KG1 (cell line): ENCODE data around the gene LRRN3.

ENCODE experiments used
- DNase-seq: peaks from one replicate; lab custom pipeline; 2025; lab: John Stamatoyannopoulos, UW

LRRN3 gene

DNA sequence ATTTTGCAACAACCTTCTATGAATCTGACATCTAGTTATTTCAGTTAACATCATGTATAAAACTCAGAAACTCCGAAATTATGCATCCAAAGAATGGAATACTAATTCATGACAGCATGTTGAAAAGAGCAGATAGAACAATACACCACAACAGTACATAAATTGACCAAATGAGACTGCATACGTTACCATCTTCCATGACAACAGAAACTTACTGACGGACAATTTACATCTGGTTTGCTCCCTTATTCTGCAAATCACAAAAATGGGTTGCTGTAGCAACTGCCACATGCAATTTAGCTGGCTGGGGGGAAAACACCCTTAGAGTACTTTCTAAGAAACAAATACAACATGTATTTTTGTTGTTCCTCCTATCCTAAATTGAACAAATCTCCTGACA lies 14.3 kb downstream of the LRRN3 start:
- DNase-seq, result no peak

DNA sequence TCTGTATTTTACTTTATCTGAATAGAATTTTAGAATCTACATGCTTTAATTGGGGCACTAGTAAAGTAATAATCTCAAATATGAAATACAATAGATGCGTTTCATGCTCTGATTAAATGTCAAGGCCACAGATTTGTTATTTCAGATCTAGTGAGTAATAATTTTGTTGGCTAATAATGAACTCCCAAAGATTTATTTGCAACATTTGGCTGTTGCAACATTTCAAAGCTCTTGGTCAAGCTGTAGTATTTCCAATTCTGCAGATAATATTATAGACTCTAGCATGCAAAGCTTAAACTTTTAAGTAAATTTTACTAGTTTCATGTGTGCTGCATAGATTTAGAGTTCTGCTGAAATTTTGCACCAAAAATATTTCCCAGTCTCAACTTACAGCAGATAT lies 16.7 kb downstream of the LRRN3 start:
- no peak for DNase-seq

DNA sequence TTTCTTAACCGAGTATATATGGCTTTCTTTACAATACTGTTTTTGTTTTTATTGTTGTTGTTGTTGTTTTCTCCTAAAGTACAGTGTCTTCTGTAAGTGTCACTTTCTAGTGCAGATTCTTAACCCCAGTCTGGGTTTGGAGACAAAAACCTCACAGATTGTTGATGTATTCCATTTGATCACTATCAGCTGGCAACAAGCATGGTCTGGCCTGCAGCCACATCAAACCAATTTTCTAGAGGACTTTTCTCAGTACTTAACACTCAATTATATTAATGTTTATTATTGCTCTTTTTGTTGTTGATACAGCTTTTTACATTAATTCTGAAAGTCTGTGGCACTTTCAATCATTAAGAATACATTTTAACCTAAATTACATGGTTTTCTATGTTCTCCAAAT lies 17.1 kb downstream of the LRRN3 start:
- DNase-seq, result no peak

DNA sequence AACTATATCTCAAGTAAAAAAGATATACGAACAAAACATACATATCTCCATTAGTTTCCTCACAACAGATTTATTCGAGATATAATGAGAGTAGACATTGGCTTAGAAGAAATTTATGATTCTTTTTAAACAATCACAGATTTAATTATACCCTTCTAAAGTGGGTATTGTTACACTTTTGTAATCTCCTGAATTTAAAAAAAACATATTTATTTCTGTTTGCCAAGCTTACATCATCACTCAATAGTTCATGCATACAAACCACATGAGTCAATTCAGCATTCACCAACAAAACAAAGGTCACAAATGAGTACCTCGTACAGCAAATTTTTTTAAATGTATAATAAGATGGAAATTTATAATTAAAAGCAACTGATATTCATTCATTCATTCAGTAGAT lies 17.6 kb downstream of the LRRN3 start:
- DNase-seq, result no peak

DNA sequence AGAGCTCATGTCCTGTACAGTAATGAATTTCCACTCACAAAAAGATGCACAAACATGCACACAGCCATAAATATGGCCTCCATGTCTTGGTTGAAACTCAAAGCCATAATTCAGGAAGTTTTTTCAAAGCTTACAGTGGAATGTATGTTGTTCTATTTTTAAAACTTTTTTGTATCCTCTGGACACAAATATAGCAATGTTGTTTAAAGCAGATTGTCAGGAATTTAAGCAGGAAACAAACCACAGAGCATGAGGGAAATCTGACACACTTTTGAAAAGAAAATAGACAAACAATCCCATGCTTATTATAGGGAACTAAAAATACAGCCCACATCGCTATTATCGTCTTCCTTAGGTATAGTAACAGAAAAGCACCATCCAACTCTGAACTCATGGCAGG lies 21.5 kb downstream of the LRRN3 start:
- no peak for DNase-seq

DNA sequence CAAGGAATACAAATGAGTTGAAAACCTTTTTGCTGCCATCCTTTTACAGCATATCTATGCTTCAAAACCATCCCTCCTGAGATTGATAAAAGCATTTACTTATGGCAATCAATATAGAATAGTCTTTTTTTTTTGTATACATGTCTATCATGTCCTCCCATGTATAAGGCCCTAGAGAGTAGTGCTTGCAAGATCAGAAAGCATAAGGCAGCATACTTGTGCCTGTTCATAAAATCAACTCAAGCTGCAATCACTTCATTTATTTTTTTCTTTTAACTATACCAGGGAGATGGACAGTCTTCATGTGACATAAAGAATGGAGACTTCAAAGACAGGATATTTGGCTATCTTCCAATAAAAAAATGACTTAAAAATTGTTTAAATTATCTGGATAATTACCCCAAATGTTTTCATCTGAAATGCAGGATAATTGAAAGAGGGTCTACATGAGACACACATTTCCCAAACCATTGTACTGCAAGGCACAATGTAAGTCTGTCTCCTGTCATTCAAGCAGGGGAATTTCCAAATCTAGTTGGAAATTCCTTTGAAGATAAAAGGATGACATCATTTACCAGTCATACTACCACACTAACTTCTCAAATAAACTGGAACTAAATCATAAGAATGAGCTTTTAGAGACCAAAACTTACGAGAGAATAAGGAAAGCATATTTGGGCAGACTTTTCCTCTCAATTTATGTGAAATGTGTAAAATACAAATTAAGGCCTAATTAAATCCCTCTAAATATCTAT lies 22.5 kb downstream of the LRRN3 start:
- DNase-seq, result no peak

DNA sequence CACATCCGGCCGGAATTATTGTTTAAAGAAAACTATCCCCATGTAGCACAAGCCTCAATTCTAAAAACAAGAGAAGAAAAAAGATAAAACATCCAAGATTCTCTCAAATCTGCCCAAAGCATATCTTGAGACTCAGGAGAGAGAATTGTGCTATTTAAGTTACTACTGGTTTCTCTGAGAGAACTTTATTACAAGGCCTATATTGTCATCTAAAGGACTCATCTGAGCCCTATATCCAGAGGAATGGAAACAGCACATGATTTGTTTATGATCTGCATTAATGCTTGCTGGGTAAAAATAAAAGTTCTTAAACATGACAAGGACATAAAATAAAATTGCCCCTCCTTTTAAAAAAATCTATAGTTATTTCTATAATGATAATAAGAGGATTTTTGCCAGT lies 25.0 kb downstream of the LRRN3 start:
- DNase-seq, result no peak

DNA sequence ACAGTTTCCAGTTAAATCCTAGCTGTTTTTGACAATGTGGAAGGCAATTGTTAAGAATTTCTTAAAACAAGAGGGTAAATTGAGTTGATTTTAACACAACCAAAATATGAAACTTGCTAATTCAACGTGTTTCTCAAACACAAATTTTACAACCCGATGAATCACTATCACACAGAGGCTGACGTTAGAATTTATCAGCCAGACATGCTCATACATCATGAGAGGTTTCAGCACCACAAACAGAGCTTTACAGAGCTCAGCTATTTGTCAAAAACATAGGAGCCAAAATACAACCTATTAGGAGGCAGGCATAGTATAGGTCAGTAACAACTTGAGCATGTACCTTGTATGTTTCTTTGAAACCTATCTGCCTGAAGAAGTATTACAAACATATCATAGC lies 36.1 kb downstream of the LRRN3 start:
- DNase-seq, result no peak

DNA sequence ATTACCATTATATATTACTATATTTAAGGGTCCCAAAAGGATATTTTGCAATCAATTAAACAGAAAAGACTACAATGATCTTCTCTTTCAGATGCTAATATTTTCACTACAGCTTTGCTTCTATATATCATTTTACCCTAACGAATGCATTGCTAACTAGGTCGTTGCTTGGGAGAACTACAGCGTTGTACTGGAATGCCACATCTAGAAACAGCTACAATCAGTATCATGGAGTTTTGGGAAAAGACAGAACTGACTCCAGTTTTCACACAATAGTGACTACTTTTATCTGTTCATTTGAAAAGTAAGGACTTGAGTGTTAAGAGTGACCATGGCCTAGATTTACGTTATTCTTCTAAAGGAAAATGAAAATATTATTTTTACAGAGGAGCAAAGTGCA lies 38.5 kb downstream of the LRRN3 start:
- no peak for DNase-seq

DNA sequence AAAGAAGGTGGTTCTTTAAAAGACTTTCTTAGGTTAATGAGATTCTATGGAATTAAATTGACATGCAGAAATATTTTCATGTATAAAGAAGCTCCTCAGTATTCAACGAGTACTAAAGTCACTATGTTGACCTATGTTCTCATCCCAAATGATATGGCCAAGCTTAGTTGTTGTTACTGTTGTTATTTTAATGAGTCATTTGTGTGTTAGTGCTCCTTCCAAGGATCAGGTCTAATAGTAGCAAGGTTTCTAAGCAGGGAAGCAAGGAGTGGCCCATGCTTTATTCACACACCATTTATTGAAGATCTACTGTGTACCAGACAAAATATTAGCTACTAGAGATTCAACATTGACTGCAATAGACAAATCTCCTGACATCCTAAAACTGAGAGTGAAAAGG lies 41.9 kb downstream of the LRRN3 start:
- no peak for DNase-seq

DNA sequence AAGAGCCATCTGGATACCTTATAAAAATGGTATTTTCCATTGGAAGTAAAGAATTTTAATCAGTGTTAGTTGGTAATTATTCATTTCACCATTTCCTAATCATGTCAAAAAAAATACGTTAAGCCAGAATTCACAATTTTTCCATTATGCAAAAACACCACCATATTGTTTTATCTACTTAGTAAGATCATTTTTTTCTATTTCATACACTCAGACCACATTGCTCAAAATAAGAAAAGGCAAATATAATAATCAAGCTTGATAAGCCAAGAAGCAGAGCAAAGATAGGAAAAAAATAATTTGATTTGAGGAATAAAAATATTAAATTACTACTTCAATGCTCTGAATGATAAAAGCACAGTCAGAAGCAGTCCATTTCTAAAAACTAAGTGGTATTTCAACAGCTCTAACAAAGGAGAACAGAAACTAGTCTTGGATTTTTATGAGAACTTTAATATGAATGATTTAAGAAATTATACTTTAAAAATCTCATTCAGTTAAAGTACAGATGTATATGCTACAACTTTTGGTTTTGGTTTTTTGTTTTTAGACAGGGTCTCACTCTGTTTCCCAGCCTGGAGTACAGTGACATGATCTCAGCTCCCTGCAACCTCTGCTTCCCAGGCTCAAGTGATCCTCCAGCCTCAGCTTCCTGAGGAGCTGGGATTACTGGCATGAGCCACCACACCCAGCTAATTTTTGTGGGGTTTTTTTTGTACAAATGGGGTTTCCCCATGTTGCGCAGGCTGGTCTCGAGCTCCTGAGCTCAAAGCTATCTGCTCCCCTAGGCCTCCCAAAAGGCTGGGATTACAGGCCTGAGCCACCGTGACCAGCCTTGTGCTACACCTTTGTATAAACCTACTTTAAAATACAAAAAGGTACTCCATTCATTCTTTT lies 46.6 kb downstream of the LRRN3 start:
- no peak for DNase-seq

DNA sequence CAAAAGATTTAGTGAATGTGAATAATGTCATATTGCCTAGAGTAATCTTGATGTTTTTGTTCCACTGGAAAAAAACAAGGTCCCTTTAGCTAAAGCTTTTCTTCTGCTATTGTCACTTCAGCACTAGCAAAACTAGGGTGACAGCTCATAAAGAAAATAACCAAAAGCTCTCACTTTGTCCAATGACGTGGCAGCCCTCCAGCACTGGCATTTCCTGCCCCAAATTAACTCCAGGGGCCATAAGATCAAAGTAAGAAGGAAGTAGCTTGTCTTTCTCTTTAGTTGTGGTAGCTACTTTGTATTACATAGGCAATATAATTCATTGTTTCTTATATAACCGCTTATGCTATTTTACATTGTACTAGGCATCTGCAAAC lies 47.3 kb downstream of the LRRN3 start:
- DNase-seq, result no peak

DNA sequence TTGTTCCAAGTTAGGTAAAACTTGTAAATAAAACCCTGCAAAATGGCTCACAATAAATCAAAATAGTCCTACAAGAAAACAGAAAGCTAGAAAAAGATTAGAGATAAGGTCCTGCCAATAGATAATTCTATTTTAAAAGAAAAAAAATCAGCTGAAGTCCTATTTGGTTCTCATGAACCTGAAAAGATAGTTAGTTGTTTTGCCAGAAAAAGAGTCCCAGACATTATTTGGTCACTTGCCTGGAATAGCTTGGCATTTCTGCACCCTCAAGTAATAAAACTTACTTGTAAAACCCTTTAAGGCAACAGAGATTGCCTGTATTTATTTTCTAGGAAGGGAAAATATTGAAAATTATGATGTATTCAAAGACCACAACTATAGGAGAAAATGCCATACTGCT lies 47.7 kb downstream of the LRRN3 start:
- DNase-seq, result no peak

DNA sequence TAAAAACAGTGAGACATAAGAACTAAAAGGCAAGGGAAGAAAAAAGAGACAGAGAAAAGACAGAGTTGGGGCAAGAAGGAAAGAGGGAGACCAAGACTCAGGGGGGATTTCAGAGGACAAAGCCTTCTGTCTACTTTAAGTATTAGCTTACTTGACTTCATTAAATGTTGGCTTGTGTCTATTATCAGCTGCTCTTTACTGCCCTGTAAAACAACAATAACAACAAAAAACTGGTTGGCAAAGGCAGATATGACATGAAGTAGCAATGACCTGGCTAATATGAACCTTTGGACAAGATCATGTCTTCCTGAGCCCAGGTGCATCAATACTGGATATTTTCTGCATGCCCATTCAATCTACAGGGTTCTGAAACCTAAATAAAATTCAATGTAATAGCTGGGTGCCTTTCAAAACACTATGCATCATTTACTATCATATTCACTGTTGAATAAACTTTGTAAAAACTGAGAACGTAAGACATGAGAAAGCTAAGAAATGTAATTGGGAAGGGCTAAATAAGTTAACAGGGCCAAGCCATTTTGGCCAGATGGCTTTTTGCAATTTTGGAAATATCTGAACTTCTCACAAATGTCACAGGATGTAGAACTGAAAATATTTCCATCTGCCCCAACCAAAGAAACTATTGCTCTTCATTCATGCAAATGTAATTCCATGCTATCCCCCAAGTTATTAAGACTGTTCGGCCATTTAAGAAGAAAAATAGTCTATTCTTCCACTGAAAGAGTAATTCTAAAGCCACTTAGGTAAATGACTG lies 49.4 kb downstream of the LRRN3 start:
- DNase-seq, result no peak

DNA sequence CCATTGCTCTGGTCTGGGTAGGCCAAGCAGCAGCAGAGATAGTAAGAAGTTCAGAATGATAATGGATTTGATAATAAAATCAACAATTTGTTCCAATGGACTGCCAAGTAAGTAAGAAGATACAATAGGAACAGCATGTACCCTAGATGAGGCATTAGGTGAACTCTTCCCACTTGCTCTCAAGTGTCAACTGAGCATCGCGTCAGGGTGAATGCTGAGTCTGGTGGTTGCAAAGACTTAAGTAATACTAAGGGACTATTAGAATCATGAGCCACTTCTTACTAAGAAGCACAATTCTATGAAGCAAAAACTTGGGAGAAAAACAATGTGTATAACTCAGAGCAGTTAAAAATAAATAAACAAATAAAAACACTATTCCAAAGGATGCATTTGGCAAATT lies 54.5 kb downstream of the LRRN3 start:
- DNase-seq, result no peak

DNA sequence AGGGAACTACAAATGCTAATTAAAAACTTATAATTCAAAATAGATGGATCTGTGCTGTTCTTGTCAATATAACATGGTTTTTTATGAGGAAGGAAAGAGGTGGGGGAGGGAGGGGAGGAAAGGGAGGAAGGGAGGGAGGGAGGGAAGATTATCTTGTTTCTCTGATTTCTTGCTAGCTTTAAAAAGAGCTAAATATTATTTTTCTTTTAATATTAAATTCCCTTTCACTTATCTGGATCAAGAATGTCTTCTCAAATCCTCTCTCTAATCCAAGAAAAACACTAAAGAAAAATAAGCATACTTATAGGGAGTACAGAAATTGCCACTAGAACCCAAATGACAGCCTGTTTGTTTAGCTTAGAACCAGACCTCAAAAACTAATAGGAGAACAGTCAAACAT lies 55.2 kb downstream of the LRRN3 start:
- DNase-seq, result no peak

DNA sequence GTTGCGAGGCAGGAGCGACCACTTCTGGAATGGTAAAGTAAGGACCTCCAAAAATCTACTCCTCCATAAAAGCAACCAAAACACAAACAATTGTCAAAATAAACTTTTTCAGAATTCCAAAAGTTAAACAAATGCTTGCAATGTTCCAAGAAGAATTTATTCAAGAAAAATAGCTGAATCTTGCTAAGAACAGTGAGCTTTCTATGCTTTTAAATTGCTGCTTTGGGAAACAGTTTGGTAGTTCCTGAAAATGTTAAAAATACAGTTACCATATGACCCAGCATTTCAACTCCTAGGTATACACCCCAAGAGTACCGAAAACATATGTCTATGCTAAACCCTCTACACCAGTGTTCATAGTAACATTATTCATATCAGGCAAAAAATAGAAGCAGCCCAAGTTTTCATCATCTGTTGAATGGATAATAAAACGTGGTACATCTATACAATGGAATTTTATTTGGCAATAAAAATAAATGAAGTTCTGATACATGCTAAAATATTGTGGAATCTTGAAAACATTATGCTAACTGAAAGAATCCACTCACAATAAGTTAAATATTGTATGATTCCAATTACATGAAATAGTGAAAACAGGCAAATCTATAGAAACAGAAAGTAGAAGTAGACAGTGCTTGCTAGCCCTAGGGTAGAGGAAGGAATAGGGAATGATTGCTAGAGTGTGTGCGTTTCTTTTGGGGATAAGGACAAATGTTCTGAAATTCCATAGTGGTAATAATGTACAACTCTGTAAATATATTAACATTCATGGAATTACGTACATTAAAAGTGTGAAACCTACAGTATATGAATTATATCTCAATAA lies 57.0 kb downstream of the LRRN3 start:
- no peak for DNase-seq

DNA sequence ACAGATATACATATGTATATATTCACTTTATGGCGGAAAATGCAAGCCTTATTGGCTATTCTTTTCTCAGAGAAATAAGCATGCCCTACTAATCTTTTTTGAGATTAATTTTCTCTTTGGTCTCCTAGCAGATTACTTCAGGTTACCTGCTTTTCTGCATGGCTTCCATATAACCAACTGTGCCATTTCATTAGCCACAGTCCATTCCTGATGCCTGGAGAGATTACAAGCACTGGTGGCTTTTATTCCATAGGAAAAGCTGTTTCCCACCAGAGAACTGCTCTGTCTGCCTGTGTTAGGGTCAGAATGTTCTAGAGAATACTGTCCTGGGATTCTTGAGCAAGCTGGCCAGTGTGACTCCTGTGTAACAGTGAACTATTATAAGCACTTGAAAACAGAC lies 59.8 kb downstream of the LRRN3 start:
- DNase-seq, result no peak

DNA sequence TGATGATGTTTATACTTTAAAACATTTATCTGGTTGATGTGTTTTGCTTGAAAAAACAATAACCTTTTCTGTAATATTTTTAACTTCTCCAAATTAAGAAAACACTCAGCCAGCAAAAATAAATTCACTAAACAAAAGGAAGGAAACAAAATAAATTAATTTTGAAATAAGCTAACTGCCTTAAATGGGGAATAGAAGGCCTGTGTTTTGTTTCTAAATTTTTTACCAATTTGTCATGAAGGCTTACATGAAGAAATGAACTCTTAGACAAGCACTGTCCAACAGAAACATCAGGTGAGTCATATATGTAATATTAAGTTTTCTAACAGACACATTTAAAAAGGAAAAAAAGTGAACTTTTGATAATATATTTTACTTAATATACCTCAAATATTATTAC lies 68.5 kb downstream of the LRRN3 start:
- no peak for DNase-seq

DNA sequence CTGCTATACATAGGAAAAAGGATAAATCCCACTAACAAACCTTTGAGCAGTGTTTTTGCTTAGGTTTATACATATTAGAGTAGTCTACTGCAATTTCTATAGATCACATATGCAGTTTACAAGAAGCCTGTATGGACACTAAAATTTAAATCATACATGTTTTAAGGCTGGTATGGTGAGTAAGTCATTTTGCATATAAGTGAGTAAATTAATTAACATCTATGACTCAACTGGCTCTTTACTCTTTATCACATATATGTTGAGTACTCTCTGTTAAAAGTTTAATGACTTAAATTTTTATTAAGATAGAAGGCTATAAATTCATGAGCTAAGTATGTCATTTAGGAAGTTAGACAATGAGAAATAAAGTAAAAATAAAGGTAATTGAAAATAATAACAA lies 69.4 kb downstream of the LRRN3 start:
- no peak for DNase-seq

DNA sequence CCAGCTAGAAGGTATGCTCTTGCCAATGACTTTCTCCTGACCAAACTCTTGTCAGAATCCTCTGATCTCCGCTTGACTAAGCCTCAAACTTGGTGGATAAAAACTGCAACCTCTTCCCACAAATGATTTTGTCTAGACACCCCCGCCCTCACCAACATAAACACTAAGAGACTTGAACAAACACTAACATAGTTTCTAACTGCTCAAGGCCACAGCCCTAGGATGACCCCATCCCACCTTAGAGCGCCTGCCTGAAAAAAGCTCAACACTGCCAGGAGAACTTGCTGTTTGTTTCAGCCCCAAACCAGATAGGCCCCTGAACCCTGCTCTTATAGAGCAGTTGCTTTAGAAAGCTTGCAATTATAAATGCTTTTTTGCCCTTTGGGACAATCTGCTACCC lies 71.8 kb downstream of the LRRN3 start:
- no peak for DNase-seq

DNA sequence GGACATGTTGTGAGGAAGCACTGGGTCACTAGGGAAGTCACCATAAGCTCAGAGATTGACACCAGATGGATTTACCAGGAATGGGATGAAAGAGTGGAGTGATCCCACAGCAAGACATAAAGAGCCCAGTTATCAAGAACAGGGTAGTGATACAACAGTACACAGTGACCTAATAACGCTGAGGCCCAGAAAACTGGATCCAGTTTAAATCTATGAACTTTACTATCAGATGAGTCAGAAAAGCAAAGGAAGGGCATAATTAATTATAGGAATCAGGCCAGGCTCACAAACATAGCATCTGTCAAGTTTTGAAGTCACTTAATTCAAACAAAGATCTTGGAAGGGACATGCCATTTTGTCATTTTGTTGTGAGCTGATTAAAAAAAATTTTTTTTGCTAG lies 73.5 kb downstream of the LRRN3 start:
- DNase-seq, result no peak
